ENCODE measurements around the gene SHOX. TPM values are rescaled to one million over a fixed set of nuclear protein-coding genes. Genes with fewer than 3 reads are reported as not detected.

Gene SHOX
- polyA plus RNA-seq, 1 experiment: 22.8 TPM

GRCh38 chrX:653306-653705 lies 22.7 kb downstream of the SHOX start:
- POLR2A ChIA-PET: no interaction called here
- no peak for DNase-seq (ENCODE audit: low read depth)
- TF ChIP-seq, protein P1, sequence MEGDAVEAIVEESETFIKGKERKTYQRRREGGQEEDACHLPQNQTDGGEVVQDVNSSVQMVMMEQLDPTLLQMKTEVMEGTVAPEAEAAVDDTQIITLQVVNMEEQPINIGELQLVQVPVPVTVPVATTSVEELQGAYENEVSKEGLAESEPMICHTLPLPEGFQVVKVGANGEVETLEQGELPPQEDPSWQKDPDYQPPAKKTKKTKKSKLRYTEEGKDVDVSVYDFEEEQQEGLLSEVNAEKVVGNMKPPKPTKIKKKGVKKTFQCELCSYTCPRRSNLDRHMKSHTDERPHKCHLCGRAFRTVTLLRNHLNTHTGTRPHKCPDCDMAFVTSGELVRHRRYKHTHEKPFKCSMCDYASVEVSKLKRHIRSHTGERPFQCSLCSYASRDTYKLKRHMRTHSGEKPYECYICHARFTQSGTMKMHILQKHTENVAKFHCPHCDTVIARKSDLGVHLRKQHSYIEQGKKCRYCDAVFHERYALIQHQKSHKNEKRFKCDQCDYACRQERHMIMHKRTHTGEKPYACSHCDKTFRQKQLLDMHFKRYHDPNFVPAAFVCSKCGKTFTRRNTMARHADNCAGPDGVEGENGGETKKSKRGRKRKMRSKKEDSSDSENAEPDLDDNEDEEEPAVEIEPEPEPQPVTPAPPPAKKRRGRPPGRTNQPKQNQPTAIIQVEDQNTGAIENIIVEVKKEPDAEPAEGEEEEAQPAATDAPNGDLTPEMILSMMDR (IDR thresholded peaks at IDR 0.05; ENCODE audit: insufficient read depth, low read depth, low read length): no peak
- Histone ChIP-seq H3K4me3 (ENCODE audit: low read depth, low read length) (no peak overlapping the region), H3K36me3 (ENCODE audit: control insufficient read depth, insufficient read depth, low read length) (no peaks in the 10 kb centered on the region), H3K27me3 (ENCODE audit: control insufficient read depth, insufficient read depth, low read length) (no peaks in the 10 kb centered on the region)
- CTCF ChIA-PET: no interaction called here

DNA sequence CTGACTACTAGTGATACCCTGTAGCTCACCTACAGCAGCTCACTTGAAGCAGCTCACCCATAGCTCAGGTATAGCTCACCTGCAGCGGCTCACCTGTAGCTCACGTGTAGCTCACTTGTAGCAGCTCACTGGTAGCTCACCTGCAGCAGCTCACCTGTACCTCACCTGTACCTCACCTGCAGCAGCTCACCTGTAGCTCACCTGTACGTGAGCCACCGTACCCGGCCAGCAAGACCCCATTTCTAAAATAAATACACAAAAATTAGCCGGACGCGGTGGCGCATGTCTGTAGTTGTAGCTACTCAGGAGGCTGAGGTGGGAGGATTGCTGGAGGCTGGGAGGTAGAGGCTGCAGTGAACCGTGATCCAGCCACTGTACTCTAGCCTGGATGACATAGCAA lies 30.6 kb downstream of the SHOX start:
- DNase-seq (ENCODE audit: low read depth): no peak
- TF ChIP-seq, protein P1 (IDR thresholded peaks at IDR 0.05; ENCODE audit: insufficient read depth, low read depth, low read length): no peak
- Histone ChIP-seq H3K4me3 (ENCODE audit: low read depth, low read length) (no peak overlapping the region), H3K27me3 (ENCODE audit: control insufficient read depth, insufficient read depth, low read length) (no peaks in the 10 kb centered on the region), H3K36me3 (ENCODE audit: control insufficient read depth, insufficient read depth, low read length) (peaks cover 1% of the 10 kb centered on the region)
- ChIA-PET CTCF (no interaction called here), POLR2A (no interaction called here)

- Histone ChIP-seq H3K36me3 (ENCODE audit: control insufficient read depth, insufficient read depth, low read length) (peaks cover 1% of the 10 kb centered on the region), H3K27me3 (ENCODE audit: control insufficient read depth, insufficient read depth, low read length) (no peaks in the 10 kb centered on the region), H3K4me3 (ENCODE audit: low read depth, low read length) (peak overlapping the region; percentile 5)
- TF ChIP-seq, protein P1 (IDR thresholded peaks at IDR 0.05; ENCODE audit: insufficient read depth, low read depth, low read length): no peak
- no peak for DNase-seq (ENCODE audit: low read depth)
- ChIA-PET CTCF (no interaction called here), POLR2A (no interaction called here)
Measured at GRCh38 chrX:662126-662525, 31.5 kb downstream of the SHOX start.

GRCh38 chrX:663841-664240 lies 33.2 kb downstream of the SHOX start:
- no peaks in the 10 kb centered on the region for H3K27me3 ChIP-seq (ENCODE audit: control insufficient read depth, insufficient read depth, low read length)
- POLR2A ChIA-PET: no interaction called here
- H3K36me3 ChIP-seq (ENCODE audit: control insufficient read depth, insufficient read depth, low read length): peaks cover 1% of the 10 kb centered on the region
- CTCF ChIA-PET: no interaction called here
- H3K4me3 ChIP-seq (ENCODE audit: low read depth, low read length): no peak overlapping the region
- TF ChIP-seq, protein P1 (IDR thresholded peaks at IDR 0.05; ENCODE audit: insufficient read depth, low read depth, low read length): no peak
- DNase-seq (ENCODE audit: low read depth): no peak

DNA sequence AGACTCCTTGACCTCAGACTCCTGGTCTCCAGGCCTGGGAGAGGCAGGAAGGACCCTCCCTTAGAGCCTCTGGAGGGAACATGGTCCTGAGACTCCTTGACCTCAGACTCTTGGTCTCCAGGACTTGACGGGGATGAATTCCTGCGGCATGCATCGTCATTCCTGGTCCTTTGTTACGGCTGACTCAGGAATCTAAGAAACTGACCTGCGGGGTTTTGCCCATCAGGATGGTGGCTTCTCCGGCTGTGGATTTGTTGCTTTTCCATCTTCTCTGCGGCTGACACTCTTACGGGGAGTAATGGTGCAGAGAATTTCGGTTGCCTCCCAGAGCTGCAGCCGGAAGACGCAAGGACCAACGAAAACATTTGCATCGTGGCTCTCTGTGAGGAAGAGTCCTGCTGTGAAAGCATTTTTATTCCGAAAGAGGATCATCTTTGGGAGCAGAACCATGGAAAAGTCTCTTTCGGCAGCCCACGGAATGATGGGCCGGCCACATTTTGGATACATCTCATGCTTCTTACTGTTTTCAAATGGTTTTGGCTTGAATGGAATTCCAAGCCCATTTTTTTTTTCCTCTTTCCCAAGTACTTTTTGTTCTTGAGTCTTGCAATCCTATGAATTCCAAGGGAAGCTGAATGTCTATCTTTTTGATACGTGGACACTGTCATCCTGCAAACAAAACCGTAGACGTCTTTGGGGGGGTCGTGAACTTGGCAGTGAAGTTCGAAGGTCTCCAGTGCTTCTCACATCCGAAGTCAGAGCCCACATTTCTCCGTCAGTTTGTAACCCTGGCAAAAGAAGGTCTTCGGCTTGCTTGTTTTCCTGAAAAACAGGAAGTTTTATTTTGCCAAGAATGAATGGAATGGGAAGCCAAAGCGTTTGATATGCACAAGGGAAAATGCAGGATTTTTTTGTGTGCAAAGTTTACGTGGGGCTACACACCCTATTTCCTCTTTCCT lies 36.5 kb downstream of the SHOX start:
- H3K27me3 ChIP-seq (ENCODE audit: control insufficient read depth, insufficient read depth, low read length): no peaks in the 10 kb centered on the region
- CTCF ChIA-PET: no interaction called here
- H3K4me3 ChIP-seq (ENCODE audit: low read depth, low read length): peak overlapping the region; percentile 10; the same call in 1 of the 2 replicates
- TF ChIP-seq, protein P1 (IDR thresholded peaks at IDR 0.05; ENCODE audit: insufficient read depth, low read depth, low read length): no peak
- no peaks in the 10 kb centered on the region; the same call in 1 of the 2 replicates for H3K36me3 ChIP-seq (ENCODE audit: control insufficient read depth, insufficient read depth, low read length)
- POLR2A ChIA-PET: no interaction called here
- no peak for DNase-seq (ENCODE audit: low read depth)
